ENCODE data around the gene CACNA1B. TPM values are rescaled to one million over a fixed set of nuclear protein-coding genes. Genes with fewer than 3 reads are reported as not detected.

CACNA1B gene
- total and polyA plus RNA-seq, 2 of the 13 experiments (the other 11 are each of a cell fraction or from before 2014, with no cell fraction given) = under 0.01 to 0.04 TPM

DNA sequence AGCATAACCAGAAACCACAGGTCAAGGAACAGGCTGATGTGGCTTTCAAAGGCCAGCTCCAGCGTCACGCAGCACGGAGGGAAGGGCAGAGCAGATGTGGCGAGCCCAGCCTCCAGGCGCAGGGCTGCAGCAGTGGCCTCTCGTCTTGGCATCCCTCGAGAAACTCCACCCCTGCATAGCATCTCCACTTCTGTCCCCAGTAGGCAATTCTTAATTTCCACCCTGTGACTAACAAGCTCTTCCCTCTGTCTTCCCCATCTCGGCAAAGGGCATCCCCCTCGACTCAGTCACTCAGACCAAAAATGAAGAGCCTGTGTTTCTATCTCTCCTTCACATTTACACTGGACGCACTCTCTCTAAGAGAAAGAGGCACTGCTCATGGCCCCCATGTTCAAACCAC lies 1.7 kb upstream of the CACNA1B start (continued):
- TF ChIP-seq ZBTB43 (CRISPR knock-in tag; conservative IDR thresholded peaks at IDR 0.05) (no peak), PRDM4 (CRISPR knock-in tag; IDR thresholded peaks at IDR 0.05; ENCODE audit: borderline replicate concordance) (no peak), ARHGAP35 (CRISPR knock-in tag; IDR thresholded peaks at IDR 0.05; ENCODE audit: borderline replicate concordance) (no peak), NCOA5 (CRISPR knock-in tag; IDR thresholded peaks at IDR 0.05) (no peak), ZNF124 (CRISPR knock-in tag; IDR thresholded peaks at IDR 0.05) (no peak)

GRCh38 chr9:137876269-137876668 lies 1.3 kb upstream of the CACNA1B start:
- Histone ChIP-seq H3K4me2 (ENCODE audit: low read depth, low read length) (no peak overlapping the region), H3K4me3 (replicated peaks in 1 of 3; ENCODE audit: insufficient read depth in 1 of 3, low read depth in 2 of 3, low read length in 3 of 3) (no peak overlapping the region), H3K27ac (ENCODE audit: extremely low read length, insufficient read depth, low read length) (no peak overlapping the region), H3K9me3 (ENCODE audit: low read length) (no peaks in the 10 kb centered on the region), H4K20me1 (ENCODE audit: insufficient read depth, low read length) (peaks cover 2% of the 10 kb centered on the region; the same call in 1 of the 2 replicates), H3K79me2 (ENCODE audit: insufficient read depth, low read length) (no peaks in the 10 kb centered on the region), H3K36me3 (replicated peaks in 1 of 2; ENCODE audit: control insufficient read depth in 1 of 2, insufficient read depth in 2 of 2, low read length in 2 of 2) (no peaks in the 10 kb centered on the region), H3K27me3 (ENCODE audit: control insufficient read depth in 1 of 2, insufficient read depth in 2 of 2, low read length in 2 of 2) (peaks cover 2 to 11% of the 10 kb centered on the region in 2 experiments; a peak in 3 of 5 replicates), H3K4me1 (ENCODE audit: insufficient read depth, low read length) (no peaks in the 10 kb centered on the region), H3K9ac (ENCODE audit: insufficient read depth, low read depth, low read length) (no peak overlapping the region), H2AFZ (ENCODE audit: low read length) (no peak overlapping the region)
- ATAC-seq = no peak
- FAIRE-seq = no peak
- 44% methylated on average over 8 of the region's 8 CpGs for WGBS (ENCODE audit: low lambda C conversion rate)
- POLR2A ChIA-PET = no interaction called here
- intact Hi-C loops (cut with micrococcal nuclease; ENCODE audit: unreplicated experiment) = no loop called here
- DNase-seq (ENCODE audit: low spot score) = no peak
- CTCF ChIA-PET (ENCODE audit: low intra/inter-chr PET ratio, low total read pairs) = no interaction called here
- in situ Hi-C loops (cut with HindIII; ENCODE audit: extremely low pct_ligation_motif_present, low pct_unique_long_range_greater_than_20kb) = no loop called here
- no TSS peak for BruUV-seq (replicated peaks)
- TF ChIP-seq NAIF1 (CRISPR knock-in tag; IDR thresholded peaks at IDR 0.05; ENCODE audit: borderline replicate concordance) (no peak), RERE (CRISPR knock-in tag; IDR thresholded peaks at IDR 0.05; ENCODE audit: low read depth) (no peak), ZNF329 (CRISPR knock-in tag; IDR thresholded peaks at IDR 0.05; ENCODE audit: low read depth) (no peak), FOSL2 (CRISPR knock-in tag; IDR thresholded peaks at IDR 0.05) (no peak), FLYWCH1 (CRISPR knock-in tag; IDR thresholded peaks at IDR 0.05) (no peak), ATF4 (CRISPR knock-in tag; IDR thresholded peaks at IDR 0.05) (no peak), ZNF674 (CRISPR knock-in tag; IDR thresholded peaks at IDR 0.05; ENCODE audit: low read depth) (no peak)
- TF ChIP-seq, protein P1, sequence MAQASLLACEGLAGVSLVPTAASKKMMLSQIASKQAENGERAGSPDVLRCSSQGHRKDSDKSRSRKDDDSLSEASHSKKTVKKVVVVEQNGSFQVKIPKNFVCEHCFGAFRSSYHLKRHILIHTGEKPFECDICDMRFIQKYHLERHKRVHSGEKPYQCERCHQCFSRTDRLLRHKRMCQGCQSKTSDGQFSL (CRISPR knock-in tag; IDR thresholded peaks at IDR 0.05) = no peak

All from HepG2 (cell line).